OCI-LY1 (cell line): Measurements from ENCODE around the gene ITSN1.

Source experiments
- H2AFZ ChIP-seq: fragments of 200-600 bp; sonication (generic), shearing (Covaris generic); 2 replicates; pipeline ENCODE4 v1.6.0; 2014; ENCODE audit warnings: antibody characterized with exemption, mild to moderate bottlenecking, low read length
- H3F3A ChIP-seq: fragments of 200-600 bp; sonication (generic), shearing (Covaris generic); 2 replicates; pipeline ENCODE4 v1.6.0; 2014; ENCODE audit warnings: mild to moderate bottlenecking, antibody characterized with exemption, low read length, moderate library complexity; ENCODE audit not compliant: insufficient read depth
- H3K27ac ChIP-seq: fragments of 200-600 bp; sonication (generic); 2 replicates; pipeline ENCODE4 v1.5.1; 2014; ENCODE audit warnings: low read length, mixed run types, mild to moderate bottlenecking, low read depth; ENCODE audit not compliant: poor library complexity, severe bottlenecking
- H3K27me3 ChIP-seq: fragments of 200-600 bp; sonication (generic); 2 replicates; pipeline ENCODE4 v1.6.0; 2014; ENCODE audit warnings: antibody characterized with exemption, mild to moderate bottlenecking, low read length, moderate library complexity; ENCODE audit not compliant: insufficient read depth
- H3K36me3 ChIP-seq: fragments of 200-600 bp; sonication (generic); 2 replicates; pipeline ENCODE4 v1.6.1; 2014; ENCODE audit warnings: mild to moderate bottlenecking, antibody characterized with exemption, low read length, moderate library complexity, mixed read lengths; ENCODE audit not compliant: insufficient read depth
- H3K4me1 ChIP-seq: fragments of 200-600 bp; sonication (generic); 2 replicates; pipeline ENCODE4 v1.5.1; 2014; ENCODE audit warnings: mild to moderate bottlenecking, low read length, moderate library complexity; ENCODE audit not compliant: insufficient read depth, severe bottlenecking
- H3K4me2 ChIP-seq: fragments of 200-600 bp; sonication (generic), shearing (Covaris generic); 2 replicates; pipeline ENCODE4 v1.6.1; 2014; ENCODE audit warnings: low read length
- H3K4me3 ChIP-seq: fragments of 200-600 bp; sonication (generic); 2 replicates; pipeline ENCODE4 v1.5.1; 2014; ENCODE audit warnings: low read length, low read depth, mild to moderate bottlenecking, mixed read lengths; ENCODE audit not compliant: poor library complexity, severe bottlenecking
- H3K79me2 ChIP-seq: fragments of 200-600 bp; shearing (Covaris generic); 2 replicates; pipeline ENCODE4 v1.6.1; 2016; ENCODE audit warnings: mixed run types, low read length, mixed read lengths; ENCODE audit not compliant: insufficient read depth
- H3K9ac ChIP-seq: fragments of 200-600 bp; sonication (generic), shearing (Covaris generic); 2 replicates; pipeline ENCODE4 v1.6.1; 2014; ENCODE audit warnings: mild to moderate bottlenecking, low read length, mixed read lengths
- H3K9me2 ChIP-seq: fragments of 200-600 bp; sonication (generic), shearing (Covaris generic); 2 replicates; pipeline ENCODE4 v1.6.1; 2014; ENCODE audit warnings: low read depth, mild to moderate bottlenecking, low read length, mixed read lengths
- H3K9me3 ChIP-seq: fragments of 200-600 bp; shearing (Covaris generic); 2 replicates; pipeline ENCODE4 v1.6.1; 2014; ENCODE audit warnings: low read length, mixed read lengths
- H4K20me1 ChIP-seq: fragments of 200-600 bp; sonication (generic), shearing (Covaris generic); 2 replicates; pipeline ENCODE4 v1.6.0; 2016; ENCODE audit warnings: mild to moderate bottlenecking, low read length; ENCODE audit not compliant: insufficient read depth
- EZH2 ChIP-seq: fragments of 200-600 bp; sonication (generic), shearing (Covaris generic); IDR thresholded peaks from 2 replicates; pipeline ENCODE4 v1.8.0; 2017; ENCODE audit warnings: borderline replicate concordance, mixed run types, mild to moderate bottlenecking, antibody characterized with exemption, low read length, moderate library complexity, mixed read lengths
- TF ChIP-seq, protein P1 (sequence below): fragments of 200-600 bp; sonication (generic), shearing (Covaris generic); IDR thresholded peaks from 2 replicates; pipeline ENCODE4 v1.5.1; 2017; ENCODE audit warnings: mild to moderate bottlenecking, antibody characterized with exemption, low read length, moderate library complexity, mixed read lengths

The ITSN1 gene

DNA sequence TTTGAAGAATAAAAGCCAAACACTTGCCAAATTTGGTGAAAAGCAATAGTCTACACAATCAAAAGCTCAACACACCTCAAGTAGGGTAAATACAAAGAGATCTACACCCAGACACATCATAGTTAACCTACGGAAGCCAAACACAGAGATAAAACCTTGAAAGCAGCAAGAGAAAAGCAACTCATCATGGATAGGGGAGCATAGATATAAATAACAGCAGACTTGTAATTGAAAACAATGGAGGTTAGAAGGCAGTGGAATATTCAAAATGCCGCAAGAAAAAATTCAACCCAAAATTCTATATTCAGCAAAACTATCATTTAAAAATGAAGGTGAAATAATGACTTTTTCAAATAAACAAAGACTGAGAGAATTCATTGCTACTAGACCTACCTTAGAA is 105.1 kb downstream of the ITSN1 start:
- H2AFZ ChIP-seq, result no peak overlapping the region
- H3K4me3 ChIP-seq, result no peak overlapping the region
- no peaks in the 10 kb centered on the region for H3K36me3 ChIP-seq
- H3K27me3 ChIP-seq, result peaks cover 3% of the 10 kb centered on the region; the same call in 1 of the 2 replicates
- no peak overlapping the region for H3K4me2 ChIP-seq
- H3K9me2 ChIP-seq, result no peaks in the 10 kb centered on the region
- H3K27ac ChIP-seq, result no peak overlapping the region
- no peaks in the 10 kb centered on the region for H3K4me1 ChIP-seq
- no peak overlapping the region for H3K9ac ChIP-seq
- H4K20me1 ChIP-seq, result no peaks in the 10 kb centered on the region
- no peaks in the 10 kb centered on the region for H3F3A ChIP-seq
- H3K79me2 ChIP-seq, result no peaks in the 10 kb centered on the region
- TF ChIP-seq, protein P1, sequence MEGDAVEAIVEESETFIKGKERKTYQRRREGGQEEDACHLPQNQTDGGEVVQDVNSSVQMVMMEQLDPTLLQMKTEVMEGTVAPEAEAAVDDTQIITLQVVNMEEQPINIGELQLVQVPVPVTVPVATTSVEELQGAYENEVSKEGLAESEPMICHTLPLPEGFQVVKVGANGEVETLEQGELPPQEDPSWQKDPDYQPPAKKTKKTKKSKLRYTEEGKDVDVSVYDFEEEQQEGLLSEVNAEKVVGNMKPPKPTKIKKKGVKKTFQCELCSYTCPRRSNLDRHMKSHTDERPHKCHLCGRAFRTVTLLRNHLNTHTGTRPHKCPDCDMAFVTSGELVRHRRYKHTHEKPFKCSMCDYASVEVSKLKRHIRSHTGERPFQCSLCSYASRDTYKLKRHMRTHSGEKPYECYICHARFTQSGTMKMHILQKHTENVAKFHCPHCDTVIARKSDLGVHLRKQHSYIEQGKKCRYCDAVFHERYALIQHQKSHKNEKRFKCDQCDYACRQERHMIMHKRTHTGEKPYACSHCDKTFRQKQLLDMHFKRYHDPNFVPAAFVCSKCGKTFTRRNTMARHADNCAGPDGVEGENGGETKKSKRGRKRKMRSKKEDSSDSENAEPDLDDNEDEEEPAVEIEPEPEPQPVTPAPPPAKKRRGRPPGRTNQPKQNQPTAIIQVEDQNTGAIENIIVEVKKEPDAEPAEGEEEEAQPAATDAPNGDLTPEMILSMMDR, result no peak
- no peak for TF ChIP-seq EZH2
- peaks cover 7% of the 10 kb centered on the region for H3K9me3 ChIP-seq

- no peak for TF ChIP-seq EZH2
- TF ChIP-seq, protein P1, result no peak
- H4K20me1 ChIP-seq, result no peaks in the 10 kb centered on the region
- H3K4me2 ChIP-seq, result no peak overlapping the region
- no peak overlapping the region for H3K9ac ChIP-seq
- peaks cover 7% of the 10 kb centered on the region for H3K9me3 ChIP-seq
- H2AFZ ChIP-seq, result no peak overlapping the region
- H3F3A ChIP-seq, result no peaks in the 10 kb centered on the region
- H3K36me3 ChIP-seq, result no peaks in the 10 kb centered on the region
- H3K27me3 ChIP-seq, result no peaks in the 10 kb centered on the region
- H3K79me2 ChIP-seq, result no peaks in the 10 kb centered on the region
- H3K9me2 ChIP-seq, result no peaks in the 10 kb centered on the region
- H3K4me3 ChIP-seq, result no peak overlapping the region
- no peak overlapping the region for H3K27ac ChIP-seq
- no peaks in the 10 kb centered on the region for H3K4me1 ChIP-seq
Observed at GRCh38 chr21:33748903-33749302, 106.6 kb downstream of the ITSN1 start.

GRCh38 chr21:33750017-33750416 is 107.7 kb downstream of the ITSN1 start:
- Histone ChIP-seq H3K9me2 (no peaks in the 10 kb centered on the region), H2AFZ (no peak overlapping the region), H3F3A (no peaks in the 10 kb centered on the region), H3K4me3 (no peak overlapping the region), H3K79me2 (no peaks in the 10 kb centered on the region), H3K27me3 (no peaks in the 10 kb centered on the region), H3K4me1 (no peaks in the 10 kb centered on the region), H3K27ac (no peak overlapping the region), H3K9me3 (peaks cover 7% of the 10 kb centered on the region), H3K9ac (no peak overlapping the region), H3K36me3 (no peaks in the 10 kb centered on the region), H4K20me1 (no peaks in the 10 kb centered on the region), H3K4me2 (no peak overlapping the region)
- TF ChIP-seq EZH2, result no peak
- TF ChIP-seq, protein P1, result no peak
